ENCODE measurements around the gene GLTP. TPM values are rescaled to one million over a fixed set of nuclear protein-coding genes. Genes with fewer than 3 reads are reported as not detected.
A peak's percentile ranks its signal among the peaks of the same experiment; 100 is the strongest.

Gene GLTP
- total and polyA plus RNA-seq, 2 of the 13 experiments (the other 11 are each of a cell fraction or from before 2014, with no cell fraction given) = 10.7 to 12.9 TPM

DNA sequence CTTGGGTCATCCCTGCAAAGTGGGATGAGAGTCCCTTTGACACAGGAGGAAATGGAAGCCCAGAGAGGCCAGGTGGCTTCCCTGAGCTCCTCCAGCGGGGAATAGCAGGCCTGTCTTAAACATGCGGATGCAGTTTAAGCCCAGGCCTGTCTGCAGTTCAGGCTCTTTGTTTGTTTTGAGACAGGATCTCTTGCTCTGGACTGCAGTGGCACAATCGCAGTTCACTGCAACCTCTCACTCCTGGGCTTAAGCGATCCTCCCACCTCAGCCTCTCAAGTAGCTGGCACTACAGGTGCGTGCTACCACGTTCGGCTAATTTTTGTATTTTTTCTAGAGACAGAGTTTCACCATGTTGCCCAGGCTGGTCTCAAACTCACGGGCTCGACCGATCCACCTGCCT lies 50.7 kb downstream of the GLTP start (continued):
- TF ChIP-seq SCMH1 (CRISPR knock-in tag; IDR thresholded peaks at IDR 0.05; ENCODE audit: borderline replicate concordance) (no peak), ZNF121 (CRISPR knock-in tag; IDR thresholded peaks at IDR 0.05) (peak; percentile 31; the same call in 1 of the 2 replicates), SRF (IDR thresholded peaks at IDR 0.05; ENCODE audit: low read depth, low read length) (no peak), ISX (CRISPR knock-in tag; conservative IDR thresholded peaks at IDR 0.05) (no peak), HIVEP1 (CRISPR knock-in tag; IDR thresholded peaks at IDR 0.05) (no peak), FOXC1 (CRISPR knock-in tag; IDR thresholded peaks at IDR 0.05; ENCODE audit: borderline replicate concordance) (no peak), POLR2A (IDR thresholded peaks at IDR 0.05; ENCODE audit: insufficient read depth in 1 of 2, low read depth in 2 of 2, low read length in 2 of 2) (no peak), TEAD3 (CRISPR knock-in tag; optimal IDR thresholded peaks at IDR 0.05; ENCODE audit: borderline replicate concordance) (peak; percentile 5), HNRNPL (IDR thresholded peaks at IDR 0.05; ENCODE audit: low read depth, low read length) (no peak), YEATS4 (CRISPR knock-in tag; IDR thresholded peaks at IDR 0.05; ENCODE audit: borderline replicate concordance) (no peak), ZNF44 (CRISPR knock-in tag; IDR thresholded peaks at IDR 0.05) (no peak), ZNF550 (CRISPR knock-in tag; IDR thresholded peaks at IDR 0.05; ENCODE audit: borderline replicate concordance) (no peak), TSC22D2 (CRISPR knock-in tag; IDR thresholded peaks at IDR 0.05; ENCODE audit: borderline replicate concordance) (no peak), KAT2B (IDR thresholded peaks at IDR 0.05; ENCODE audit: borderline replicate concordance, low read depth, low read length) (no peak), RXRB (CRISPR knock-in tag; IDR thresholded peaks at IDR 0.05; ENCODE audit: borderline replicate concordance) (no peak), ZNF768 (CRISPR knock-in tag; IDR thresholded peaks at IDR 0.05) (peak; percentile 81)
- TF ChIP-seq, protein P1, sequence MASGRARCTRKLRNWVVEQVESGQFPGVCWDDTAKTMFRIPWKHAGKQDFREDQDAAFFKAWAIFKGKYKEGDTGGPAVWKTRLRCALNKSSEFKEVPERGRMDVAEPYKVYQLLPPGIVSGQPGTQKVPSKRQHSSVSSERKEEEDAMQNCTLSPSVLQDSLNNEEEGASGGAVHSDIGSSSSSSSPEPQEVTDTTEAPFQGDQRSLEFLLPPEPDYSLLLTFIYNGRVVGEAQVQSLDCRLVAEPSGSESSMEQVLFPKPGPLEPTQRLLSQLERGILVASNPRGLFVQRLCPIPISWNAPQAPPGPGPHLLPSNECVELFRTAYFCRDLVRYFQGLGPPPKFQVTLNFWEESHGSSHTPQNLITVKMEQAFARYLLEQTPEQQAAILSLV (CRISPR knock-in tag; IDR thresholded peaks at IDR 0.05; ENCODE audit: borderline replicate concordance) = no peak
- TF ChIP-seq, protein P2, sequence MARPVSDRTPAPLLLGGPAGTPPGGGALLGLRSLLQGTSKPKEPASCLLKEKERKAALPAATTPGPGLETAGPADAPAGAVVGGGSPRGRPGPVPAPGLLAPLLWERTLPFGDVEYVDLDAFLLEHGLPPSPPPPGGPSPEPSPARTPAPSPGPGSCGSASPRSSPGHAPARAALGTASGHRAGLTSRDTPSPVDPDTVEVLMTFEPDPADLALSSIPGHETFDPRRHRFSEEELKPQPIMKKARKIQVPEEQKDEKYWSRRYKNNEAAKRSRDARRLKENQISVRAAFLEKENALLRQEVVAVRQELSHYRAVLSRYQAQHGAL (CRISPR knock-in tag; IDR thresholded peaks at IDR 0.05; ENCODE audit: not compliant biosample characterization) = no peak
- TF ChIP-seq, protein P3, sequence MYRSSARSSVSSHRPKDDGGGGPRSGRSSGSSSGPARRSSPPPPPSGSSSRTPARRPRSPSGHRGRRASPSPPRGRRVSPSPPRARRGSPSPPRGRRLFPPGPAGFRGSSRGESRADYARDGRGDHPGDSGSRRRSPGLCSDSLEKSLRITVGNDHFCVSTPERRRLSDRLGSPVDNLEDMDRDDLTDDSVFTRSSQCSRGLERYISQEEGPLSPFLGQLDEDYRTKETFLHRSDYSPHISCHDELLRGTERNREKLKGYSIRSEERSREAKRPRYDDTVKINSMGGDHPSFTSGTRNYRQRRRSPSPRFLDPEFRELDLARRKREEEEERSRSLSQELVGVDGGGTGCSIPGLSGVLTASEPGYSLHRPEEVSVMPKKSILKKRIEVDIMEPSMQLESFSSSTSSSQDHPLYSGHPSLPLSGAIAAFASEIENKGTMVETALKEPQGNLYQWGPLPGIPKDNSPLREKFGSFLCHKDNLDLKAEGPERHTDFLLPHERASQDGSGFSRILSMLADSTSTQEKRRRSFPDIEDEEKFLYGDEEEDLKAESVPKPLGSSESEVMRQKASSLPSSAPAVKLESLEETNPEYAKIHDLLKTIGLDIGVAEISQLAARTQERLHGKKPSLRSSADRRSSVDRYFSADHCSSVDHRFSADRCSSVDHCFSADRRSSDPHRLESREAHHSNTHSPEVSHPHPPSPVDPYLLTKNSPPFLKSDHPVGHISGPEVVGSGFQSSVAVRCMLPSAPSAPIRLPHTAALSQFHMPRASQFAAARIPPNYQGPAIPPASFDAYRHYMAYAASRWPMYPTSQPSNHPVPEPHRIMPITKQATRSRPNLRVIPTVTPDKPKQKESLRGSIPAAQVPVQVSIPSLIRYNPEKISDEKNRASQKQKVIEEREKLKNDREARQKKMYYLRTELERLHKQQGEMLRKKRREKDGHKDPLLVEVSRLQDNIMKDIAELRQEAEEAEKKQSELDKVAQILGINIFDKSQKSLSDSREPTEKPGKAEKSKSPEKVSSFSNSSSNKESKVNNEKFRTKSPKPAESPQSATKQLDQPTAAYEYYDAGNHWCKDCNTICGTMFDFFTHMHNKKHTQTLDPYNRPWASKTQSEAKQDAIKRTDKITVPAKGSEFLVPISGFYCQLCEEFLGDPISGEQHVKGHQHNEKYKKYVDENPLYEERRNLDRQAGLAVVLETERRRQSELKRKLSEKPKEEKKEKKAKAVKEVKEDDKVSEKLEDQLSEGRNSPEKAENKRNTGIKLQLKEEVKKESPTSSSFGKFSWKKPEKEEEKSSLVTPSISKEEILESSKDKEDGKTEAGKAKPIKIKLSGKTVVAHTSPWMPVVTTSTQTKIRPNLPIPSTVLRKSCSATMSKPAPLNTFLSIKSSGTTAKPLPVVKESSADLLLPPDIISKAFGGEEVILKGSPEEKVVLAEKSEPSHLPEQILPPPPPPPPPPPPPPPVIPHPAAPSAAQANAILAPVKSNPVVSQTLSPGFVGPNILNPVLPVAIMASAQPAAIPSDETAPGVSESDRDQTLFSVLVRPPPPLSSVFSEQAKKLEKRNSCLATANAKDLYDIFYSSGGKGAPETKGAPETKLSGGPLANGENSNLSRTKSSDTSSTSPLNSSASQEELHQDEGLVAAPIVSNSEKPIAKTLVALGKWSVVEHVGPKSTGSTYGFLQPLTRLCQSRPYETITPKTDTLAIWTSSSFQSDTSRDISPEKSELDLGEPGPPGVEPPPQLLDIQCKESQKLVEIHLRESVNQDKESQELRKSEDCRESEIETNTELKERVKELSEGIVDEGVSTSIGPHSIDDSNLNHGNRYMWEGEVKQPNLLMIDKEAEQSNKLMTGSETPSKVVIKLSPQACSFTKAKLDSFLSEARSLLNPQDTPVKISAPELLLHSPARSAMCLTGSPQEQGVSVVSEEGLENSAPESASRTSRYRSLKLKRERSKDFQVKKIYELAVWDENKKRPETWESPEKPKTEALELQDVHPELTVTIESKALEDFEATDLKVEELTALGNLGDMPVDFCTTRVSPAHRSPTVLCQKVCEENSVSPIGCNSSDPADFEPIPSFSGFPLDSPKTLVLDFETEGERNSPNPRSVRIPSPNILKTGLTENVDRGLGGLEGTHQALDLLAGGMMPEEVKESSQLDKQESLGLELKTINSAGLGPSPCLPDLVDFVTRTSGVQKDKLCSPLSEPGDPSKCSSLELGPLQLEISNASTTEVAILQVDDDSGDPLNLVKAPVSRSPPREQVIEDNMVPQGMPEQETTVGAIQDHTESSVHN (CRISPR knock-in tag; IDR thresholded peaks at IDR 0.05) = no peak
- TF ChIP-seq, protein P4, sequence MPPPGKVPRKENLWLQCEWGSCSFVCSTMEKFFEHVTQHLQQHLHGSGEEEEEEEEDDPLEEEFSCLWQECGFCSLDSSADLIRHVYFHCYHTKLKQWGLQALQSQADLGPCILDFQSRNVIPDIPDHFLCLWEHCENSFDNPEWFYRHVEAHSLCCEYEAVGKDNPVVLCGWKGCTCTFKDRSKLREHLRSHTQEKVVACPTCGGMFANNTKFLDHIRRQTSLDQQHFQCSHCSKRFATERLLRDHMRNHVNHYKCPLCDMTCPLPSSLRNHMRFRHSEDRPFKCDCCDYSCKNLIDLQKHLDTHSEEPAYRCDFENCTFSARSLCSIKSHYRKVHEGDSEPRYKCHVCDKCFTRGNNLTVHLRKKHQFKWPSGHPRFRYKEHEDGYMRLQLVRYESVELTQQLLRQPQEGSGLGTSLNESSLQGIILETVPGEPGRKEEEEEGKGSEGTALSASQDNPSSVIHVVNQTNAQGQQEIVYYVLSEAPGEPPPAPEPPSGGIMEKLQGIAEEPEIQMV (CRISPR knock-in tag; IDR thresholded peaks at IDR 0.05; ENCODE audit: low read depth) = 0 out of 2 replicates have a peak, but pooled peaks have one; percentile 28
